WTC11 (cell line): ENCODE data around the gene GSTO2. TPM values are rescaled to one million over a fixed set of nuclear protein-coding genes. Genes with fewer than 3 reads are reported as not detected.

Experiments
- ATAC-seq: fragments of 200-7000 bp; cut with Tn5 transposase; 2 replicates; pipeline ENCODE4 v1.10.0; 2021; ENCODE audit warnings: mild to moderate bottlenecking, moderate library complexity
- CTCF ChIA-PET: fragments of 300-600 bp; sonication (Branson Sonifier 250); formaldehyde crosslinking; loops from one replicate; lab custom pipeline; 2021; ENCODE audit warnings: antibody characterized with exemption; lab: Charles Lee
- POLR2A ChIA-PET: fragments of 350-600 bp; sonication (Branson Sonifier 250); formaldehyde crosslinking; loops from one replicate; lab custom pipeline; 2021; ENCODE audit warnings: antibody characterized with exemption; lab: Charles Lee
- DNase-seq: peaks from one replicate; pipeline ENCODE4 v3.0.0; 2021; ENCODE audit warnings: low spot score
- H3K27ac Mint-ChIP-seq: 2 replicates; pipeline ENCODE4 v1.8.0; 2021; ENCODE audit warnings: mixed read lengths
- H3K27me3 Mint-ChIP-seq: 2 replicates; pipeline ENCODE4 v1.8.0; 2021; ENCODE audit warnings: low read depth, mild to moderate bottlenecking, moderate library complexity, mixed read lengths
- H3K36me3 Mint-ChIP-seq: 2 replicates; pipeline ENCODE4 v1.8.0; 2021; ENCODE audit warnings: mixed read lengths
- H3K4me1 Mint-ChIP-seq: 2 replicates; pipeline ENCODE4 v1.8.0; 2022; ENCODE audit warnings: mixed read lengths
- H3K4me3 Mint-ChIP-seq: 2 replicates; pipeline ENCODE4 v1.8.0; 2021; ENCODE audit warnings: mild to moderate bottlenecking, moderate library complexity, mixed read lengths
- H3K9me3 Mint-ChIP-seq: 2 replicates; pipeline ENCODE4 v1.8.0; 2021; ENCODE audit warnings: mixed read lengths
- ATF1 ChIP-seq: sonication (generic); formaldehyde crosslinking; IDR thresholded peaks from 2 replicates; pipeline ENCODE4 v1.8.1; 2023; ENCODE audit warnings: mild to moderate bottlenecking, moderate library complexity, missing genetic modification reagents
- ATF3 ChIP-seq: sonication (generic); formaldehyde crosslinking; conservative IDR thresholded peaks from 2 replicates; pipeline ENCODE4 v1.8.1; 2022; ENCODE audit warnings: mild to moderate bottlenecking, missing genetic modification reagents
- E2F5 ChIP-seq: sonication (generic); formaldehyde crosslinking; IDR thresholded peaks from 2 replicates; pipeline ENCODE4 v1.8.1; 2022; ENCODE audit warnings: mild to moderate bottlenecking, moderate library complexity, missing genetic modification reagents
- ETV6 ChIP-seq: sonication (generic); formaldehyde crosslinking; IDR thresholded peaks from 2 replicates; pipeline ENCODE4 v1.8.1; 2022; ENCODE audit warnings: mild to moderate bottlenecking, missing genetic modification reagents
- FOXP4 ChIP-seq: sonication (generic); formaldehyde crosslinking; IDR thresholded peaks from 2 replicates; pipeline ENCODE4 v1.8.0; 2022; ENCODE audit warnings: mild to moderate bottlenecking, missing genetic modification reagents
- HMGA2 ChIP-seq: fragments of 250-450 bp; sonication (Bioruptor Pico); IDR thresholded peaks from 2 replicates; pipeline ENCODE4 v1.4.0; 2021; ENCODE audit warnings: mild to moderate bottlenecking, moderate library complexity
- IRF1 ChIP-seq: sonication (generic); formaldehyde crosslinking; IDR thresholded peaks from 2 replicates; pipeline ENCODE4 v1.8.0; 2023; ENCODE audit warnings: missing genetic modification reagents
- KAT7 ChIP-seq: sonication (generic); formaldehyde crosslinking; IDR thresholded peaks from 2 replicates; pipeline ENCODE4 v1.8.1; 2023; ENCODE audit warnings: missing genetic modification reagents, mild to moderate bottlenecking, borderline replicate concordance
- MLX ChIP-seq: sonication (generic); formaldehyde crosslinking; IDR thresholded peaks from 2 replicates; pipeline ENCODE4 v1.8.1; 2023; ENCODE audit warnings: mild to moderate bottlenecking, missing genetic modification reagents, moderate library complexity
- NR3C1 ChIP-seq: sonication (generic); formaldehyde crosslinking; conservative IDR thresholded peaks from 2 replicates; pipeline ENCODE4 v1.8.1; 2023; ENCODE audit warnings: low read depth, mild to moderate bottlenecking, missing genetic modification reagents
- OVOL2 ChIP-seq: fragments of 250-450 bp; sonication (Bioruptor Pico); IDR thresholded peaks from 2 replicates; pipeline ENCODE4 v1.9.0; 2021; ENCODE audit warnings: mild to moderate bottlenecking, borderline replicate concordance
- RORB ChIP-seq: fragments of 250-450 bp; sonication (Bioruptor Pico); IDR thresholded peaks from 2 replicates; pipeline ENCODE4 v1.9.0; 2021; ENCODE audit warnings: mild to moderate bottlenecking
- SOX15 ChIP-seq: fragments of 250-450 bp; sonication (Bioruptor Pico); IDR thresholded peaks from 2 replicates; pipeline ENCODE4 v1.9.0; 2021; ENCODE audit warnings: mild to moderate bottlenecking
- TCF7 ChIP-seq: sonication (generic); formaldehyde crosslinking; IDR thresholded peaks from 2 replicates; pipeline ENCODE4 v1.8.0; 2022; ENCODE audit warnings: mild to moderate bottlenecking, low read depth, missing genetic modification reagents, moderate library complexity
- TEAD4 ChIP-seq: sonication (generic); formaldehyde crosslinking; IDR thresholded peaks from 2 replicates; pipeline ENCODE4 v1.8.0; 2022; ENCODE audit warnings: mild to moderate bottlenecking, missing genetic modification reagents
- USF2 ChIP-seq: sonication (generic); formaldehyde crosslinking; IDR thresholded peaks from 2 replicates; pipeline ENCODE4 v1.8.1; 2023; ENCODE audit warnings: mild to moderate bottlenecking, missing genetic modification reagents, moderate library complexity
- ZNF121 ChIP-seq: sonication (generic); formaldehyde crosslinking; IDR thresholded peaks from 2 replicates; pipeline ENCODE4 v1.8.0; 2023; ENCODE audit warnings: missing genetic modification reagents
- ZNF232 ChIP-seq: sonication (generic); formaldehyde crosslinking; IDR thresholded peaks from 2 replicates; pipeline ENCODE4 v1.8.0; 2022; ENCODE audit warnings: mild to moderate bottlenecking, missing genetic modification reagents
- ZNF263 ChIP-seq: sonication (generic); formaldehyde crosslinking; IDR thresholded peaks from 2 replicates; pipeline ENCODE4 v1.8.1; 2022; ENCODE audit warnings: low read depth, mild to moderate bottlenecking, moderate library complexity, missing genetic modification reagents
- ZNF317 ChIP-seq: sonication (generic); formaldehyde crosslinking; IDR thresholded peaks from 2 replicates; pipeline ENCODE4 v1.8.1; 2023; ENCODE audit warnings: low read depth, mild to moderate bottlenecking, moderate library complexity, missing genetic modification reagents, borderline replicate concordance
- total RNA-seq: library from RNA; stranded (reverse); gene quantifications from 3 replicates; pipeline ENCODE4 v1.2.3, GENCODE V29; 2021
- TF ChIP-seq, protein P1 (sequence below): sonication (generic); formaldehyde crosslinking; IDR thresholded peaks from 2 replicates; pipeline ENCODE4 v1.8.1; 2023; ENCODE audit warnings: mild to moderate bottlenecking, missing genetic modification reagents, borderline replicate concordance
- TF ChIP-seq, protein P2 (sequence below): sonication (generic); formaldehyde crosslinking; IDR thresholded peaks from 2 replicates; pipeline ENCODE4 v1.8.0; 2023; ENCODE audit warnings: mild to moderate bottlenecking, missing genetic modification reagents

Gene GSTO2
- total RNA-seq, 1 experiment from 2014 or later = 10.7 TPM

DNA sequence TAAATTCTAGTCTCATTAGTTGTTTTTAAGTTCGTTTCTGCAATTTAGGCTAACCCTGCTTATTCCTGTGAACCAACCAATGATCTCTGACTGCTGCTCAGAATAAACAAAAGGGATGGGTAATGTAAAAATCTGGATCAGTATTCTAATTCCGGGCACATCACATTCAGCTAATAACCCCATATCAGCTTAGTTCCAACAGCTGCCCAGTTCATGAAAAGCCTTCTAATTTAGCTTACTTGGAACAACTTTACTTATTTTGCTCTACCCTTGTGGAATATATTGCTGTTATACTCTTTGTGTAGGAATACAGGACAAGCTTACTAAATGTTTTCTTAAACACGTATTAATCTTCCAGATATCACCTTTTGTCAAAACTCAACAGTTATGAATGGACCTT is 33.2 kb upstream of the GSTO2 start:
- DNase-seq = no peak
- Mint-ChIP-seq H3K9me3 (peaks cover 33% of the 10 kb centered on the region), H3K4me1 (peaks cover 8% of the 10 kb centered on the region; the same call in 1 of the 2 replicates), H3K36me3 (peaks cover 16% of the 10 kb centered on the region), H3K27ac (no peak overlapping the region), H3K4me3 (no peak overlapping the region), H3K27me3 (peaks cover 20% of the 10 kb centered on the region)
- POLR2A ChIA-PET = no interaction called here
- TF ChIP-seq HMGA2 (CRISPR knock-in tag) (no peak), SOX15 (no peak), ZNF263 (CRISPR knock-in tag) (no peak), NR3C1 (CRISPR knock-in tag) (no peak), ZNF121 (no peak), USF2 (CRISPR knock-in tag) (no peak), MLX (CRISPR knock-in tag) (no peak)
- no peak for ATAC-seq
- CTCF ChIA-PET = no interaction called here

DNA sequence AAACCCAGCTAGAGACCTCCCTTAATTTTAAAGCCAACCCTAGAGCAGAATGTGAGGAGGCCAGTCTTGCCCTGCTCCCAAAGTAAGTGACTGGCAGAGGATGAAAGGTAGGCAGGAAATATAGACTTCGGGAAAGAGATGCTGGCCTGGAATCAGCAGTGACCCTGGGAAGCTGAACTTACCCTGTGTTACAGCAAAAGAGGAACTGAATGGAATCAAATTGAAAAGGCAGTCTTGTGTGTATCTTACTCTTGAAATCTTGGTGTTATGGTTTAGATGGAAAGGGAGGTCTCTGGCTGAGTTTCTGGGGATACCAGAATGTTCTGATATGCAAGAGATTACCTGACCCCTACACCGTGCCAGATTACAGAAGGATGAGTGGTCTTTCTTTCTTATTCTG is 28.9 kb upstream of the GSTO2 start:
- Mint-ChIP-seq H3K36me3 (peaks cover 11% of the 10 kb centered on the region), H3K27me3 (peaks cover 7% of the 10 kb centered on the region), H3K9me3 (peaks cover 18% of the 10 kb centered on the region), H3K4me1 (no peaks in the 10 kb centered on the region), H3K4me3 (no peak overlapping the region)
- POLR2A ChIA-PET = no interaction called here
- no peak for ATAC-seq
- CTCF ChIA-PET = no interaction called here
- TF ChIP-seq OVOL2 (CRISPR knock-in tag) (no peak), ATF1 (CRISPR knock-in tag) (no peak), RORB (CRISPR knock-in tag) (no peak), USF2 (CRISPR knock-in tag) (no peak), TEAD4 (no peak), E2F5 (CRISPR knock-in tag) (no peak), ATF3 (CRISPR knock-in tag) (no peak), ZNF121 (no peak), IRF1 (CRISPR knock-in tag) (no peak), ZNF232 (no peak), TCF7 (CRISPR knock-in tag) (no peak), FOXP4 (no peak), ETV6 (CRISPR knock-in tag) (no peak), ZNF317 (CRISPR knock-in tag) (no peak), KAT7 (CRISPR knock-in tag) (no peak)
- TF ChIP-seq, protein P1, sequence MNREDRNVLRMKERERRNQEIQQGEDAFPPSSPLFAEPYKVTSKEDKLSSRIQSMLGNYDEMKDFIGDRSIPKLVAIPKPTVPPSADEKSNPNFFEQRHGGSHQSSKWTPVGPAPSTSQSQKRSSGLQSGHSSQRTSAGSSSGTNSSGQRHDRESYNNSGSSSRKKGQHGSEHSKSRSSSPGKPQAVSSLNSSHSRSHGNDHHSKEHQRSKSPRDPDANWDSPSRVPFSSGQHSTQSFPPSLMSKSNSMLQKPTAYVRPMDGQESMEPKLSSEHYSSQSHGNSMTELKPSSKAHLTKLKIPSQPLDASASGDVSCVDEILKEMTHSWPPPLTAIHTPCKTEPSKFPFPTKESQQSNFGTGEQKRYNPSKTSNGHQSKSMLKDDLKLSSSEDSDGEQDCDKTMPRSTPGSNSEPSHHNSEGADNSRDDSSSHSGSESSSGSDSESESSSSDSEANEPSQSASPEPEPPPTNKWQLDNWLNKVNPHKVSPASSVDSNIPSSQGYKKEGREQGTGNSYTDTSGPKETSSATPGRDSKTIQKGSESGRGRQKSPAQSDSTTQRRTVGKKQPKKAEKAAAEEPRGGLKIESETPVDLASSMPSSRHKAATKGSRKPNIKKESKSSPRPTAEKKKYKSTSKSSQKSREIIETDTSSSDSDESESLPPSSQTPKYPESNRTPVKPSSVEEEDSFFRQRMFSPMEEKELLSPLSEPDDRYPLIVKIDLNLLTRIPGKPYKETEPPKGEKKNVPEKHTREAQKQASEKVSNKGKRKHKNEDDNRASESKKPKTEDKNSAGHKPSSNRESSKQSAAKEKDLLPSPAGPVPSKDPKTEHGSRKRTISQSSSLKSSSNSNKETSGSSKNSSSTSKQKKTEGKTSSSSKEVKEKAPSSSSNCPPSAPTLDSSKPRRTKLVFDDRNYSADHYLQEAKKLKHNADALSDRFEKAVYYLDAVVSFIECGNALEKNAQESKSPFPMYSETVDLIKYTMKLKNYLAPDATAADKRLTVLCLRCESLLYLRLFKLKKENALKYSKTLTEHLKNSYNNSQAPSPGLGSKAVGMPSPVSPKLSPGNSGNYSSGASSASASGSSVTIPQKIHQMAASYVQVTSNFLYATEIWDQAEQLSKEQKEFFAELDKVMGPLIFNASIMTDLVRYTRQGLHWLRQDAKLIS = no peak
- TF ChIP-seq, protein P2, sequence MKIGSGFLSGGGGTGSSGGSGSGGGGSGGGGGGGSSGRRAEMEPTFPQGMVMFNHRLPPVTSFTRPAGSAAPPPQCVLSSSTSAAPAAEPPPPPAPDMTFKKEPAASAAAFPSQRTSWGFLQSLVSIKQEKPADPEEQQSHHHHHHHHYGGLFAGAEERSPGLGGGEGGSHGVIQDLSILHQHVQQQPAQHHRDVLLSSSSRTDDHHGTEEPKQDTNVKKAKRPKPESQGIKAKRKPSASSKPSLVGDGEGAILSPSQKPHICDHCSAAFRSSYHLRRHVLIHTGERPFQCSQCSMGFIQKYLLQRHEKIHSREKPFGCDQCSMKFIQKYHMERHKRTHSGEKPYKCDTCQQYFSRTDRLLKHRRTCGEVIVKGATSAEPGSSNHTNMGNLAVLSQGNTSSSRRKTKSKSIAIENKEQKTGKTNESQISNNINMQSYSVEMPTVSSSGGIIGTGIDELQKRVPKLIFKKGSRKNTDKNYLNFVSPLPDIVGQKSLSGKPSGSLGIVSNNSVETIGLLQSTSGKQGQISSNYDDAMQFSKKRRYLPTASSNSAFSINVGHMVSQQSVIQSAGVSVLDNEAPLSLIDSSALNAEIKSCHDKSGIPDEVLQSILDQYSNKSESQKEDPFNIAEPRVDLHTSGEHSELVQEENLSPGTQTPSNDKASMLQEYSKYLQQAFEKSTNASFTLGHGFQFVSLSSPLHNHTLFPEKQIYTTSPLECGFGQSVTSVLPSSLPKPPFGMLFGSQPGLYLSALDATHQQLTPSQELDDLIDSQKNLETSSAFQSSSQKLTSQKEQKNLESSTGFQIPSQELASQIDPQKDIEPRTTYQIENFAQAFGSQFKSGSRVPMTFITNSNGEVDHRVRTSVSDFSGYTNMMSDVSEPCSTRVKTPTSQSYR (CRISPR knock-in tag) = no peak
- TF ChIP-seq, all 79 proteins: peak for 0
- DNase-seq = no peak
- no peak overlapping the region for H3K27ac Mint-ChIP-seq
